SK-N-DZ (cell line): Measurements from ENCODE around the gene RTL1.

ENCODE experiments used
- DNase-seq: peaks from one replicate; pipeline ENCODE4 v3.0.0-alpha.2; 2015; ENCODE audit warnings: low spot score
- small RNA-seq, 2 experiments: library from RNA; depleted of rRNA; stranded (forward); fragments of <200 nt; gene quantifications; one replicate each; pipeline ENCODE3, GENCODE V24; 2014

Gene RTL1

DNA sequence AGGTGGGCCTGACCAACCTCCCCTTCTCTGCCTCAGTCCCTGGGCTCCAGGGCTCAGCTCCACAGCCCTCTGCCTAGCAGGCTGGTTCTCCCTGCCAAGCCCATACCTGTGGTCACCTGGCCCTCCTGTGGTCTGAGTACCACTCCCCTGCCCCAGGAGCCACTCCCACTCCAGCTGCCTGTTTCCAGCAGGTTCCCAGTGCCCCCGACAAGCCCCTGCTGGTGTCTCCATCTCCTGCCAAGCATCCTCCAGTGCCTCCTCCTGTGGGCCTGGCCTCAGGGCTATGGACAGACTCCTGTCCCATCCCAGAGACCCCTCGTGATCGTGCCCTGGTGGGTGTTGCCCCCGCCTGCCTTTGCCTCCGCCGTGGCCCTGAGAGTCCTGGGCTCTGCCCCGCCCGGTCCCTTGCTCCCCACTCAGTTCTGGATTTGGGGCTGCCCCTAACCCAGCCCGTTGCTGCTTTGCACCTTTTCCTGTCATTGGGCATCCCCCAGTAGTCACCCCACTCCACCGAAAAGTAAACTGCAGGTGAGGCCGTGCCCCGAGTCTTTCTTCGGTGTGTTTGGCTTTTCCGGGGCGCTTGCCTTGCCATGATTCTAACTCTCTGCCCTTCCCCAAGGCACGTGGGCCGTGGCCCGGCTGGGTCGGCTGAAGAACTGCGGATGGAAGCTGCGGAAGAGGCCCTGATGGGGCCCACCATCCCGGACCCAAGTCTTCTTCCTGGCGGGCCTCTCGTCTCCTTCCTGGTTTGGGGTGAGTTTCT, 67.8 kb downstream of the RTL1 start:
- no peak for DNase-seq

- no peak for DNase-seq
These were observed 68.6 kb downstream of the RTL1 start for GRCh38 chr14:100834794-100835547.

DNA sequence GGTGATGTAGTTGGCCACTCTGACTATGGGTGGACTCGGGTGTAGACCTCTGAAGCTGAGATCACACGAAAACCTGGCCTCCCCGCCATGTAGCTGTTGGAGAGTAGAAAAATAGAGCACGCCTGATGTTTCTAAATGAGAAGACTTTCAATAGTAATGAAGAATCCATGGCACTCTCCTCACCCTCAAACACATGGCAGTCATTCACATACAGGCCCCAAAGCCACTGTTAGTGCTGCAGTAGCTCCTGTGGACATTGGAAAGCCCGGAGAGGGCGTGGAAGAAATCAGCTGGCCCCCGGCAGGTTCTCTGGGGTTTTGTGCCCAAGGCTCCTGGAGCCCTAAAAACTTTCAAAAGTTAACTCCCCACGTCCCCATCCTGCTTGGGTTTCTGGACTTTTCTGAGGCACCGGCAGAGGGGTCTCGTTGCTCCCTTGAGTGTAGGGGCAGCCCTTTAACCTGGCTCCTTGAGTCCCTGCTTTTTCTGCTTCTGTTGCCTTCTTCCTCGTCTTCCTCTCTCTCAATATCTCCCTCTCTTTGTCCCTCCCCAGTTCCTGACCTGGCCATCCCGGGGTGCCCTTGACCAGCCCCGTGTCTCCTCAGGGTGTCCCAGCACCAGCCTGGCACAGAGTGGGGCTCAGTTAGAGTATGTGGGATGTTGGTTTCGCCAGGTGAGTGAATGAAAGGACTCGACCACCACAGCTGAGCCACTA, 69.3 kb downstream of the RTL1 start:
- DNase-seq: no peak

DNA sequence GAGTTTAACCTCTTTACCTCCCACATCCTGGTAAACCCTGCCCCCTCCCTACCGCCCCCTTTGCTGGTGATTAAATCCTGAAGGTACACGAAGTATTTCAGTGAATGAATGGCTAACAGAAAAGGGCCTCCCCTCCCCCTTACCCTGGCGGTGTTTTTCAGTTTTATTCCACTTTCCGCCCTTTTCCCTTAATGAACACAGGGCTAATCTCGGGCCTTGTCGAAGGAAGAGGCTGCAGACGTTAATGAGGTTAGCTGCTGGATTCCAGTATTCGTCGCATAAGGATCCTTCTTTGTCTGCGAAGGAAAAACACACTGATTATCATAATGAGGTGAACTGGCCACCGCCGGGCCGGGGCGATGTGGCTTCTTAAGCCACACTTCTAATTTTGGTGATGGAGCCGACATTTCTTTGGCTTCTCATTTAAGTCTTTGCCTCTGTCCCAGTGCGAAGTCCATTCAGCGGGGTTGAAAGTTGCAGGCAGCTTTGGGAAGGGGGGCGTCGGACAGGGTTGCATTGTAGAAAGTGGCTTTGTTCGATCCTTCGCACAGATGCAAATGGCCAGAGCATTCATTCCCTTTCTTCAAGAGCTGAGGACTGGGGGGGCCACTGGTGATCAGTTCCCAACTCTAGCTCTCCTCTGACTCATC, 71.1 kb downstream of the RTL1 start:
- no peak for DNase-seq

DNA sequence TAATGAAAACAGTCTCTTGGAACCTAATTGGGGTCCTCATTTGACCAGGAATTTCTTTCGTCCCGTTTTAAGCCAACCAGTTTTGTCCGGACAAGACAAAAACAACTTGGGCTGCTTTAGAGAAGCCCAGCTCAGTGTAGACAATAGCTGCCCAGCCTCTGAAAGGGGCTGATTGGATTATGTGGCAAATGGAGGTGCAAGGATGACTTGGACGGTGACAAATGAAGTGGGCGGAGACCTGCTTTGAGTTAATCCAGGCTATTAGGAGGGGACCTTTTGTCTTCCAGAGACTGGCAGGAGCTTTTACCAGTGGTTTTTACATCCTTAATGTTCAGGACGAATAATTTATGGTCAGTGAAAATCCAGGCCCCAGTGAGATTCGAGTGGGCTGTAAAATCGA, 72.8 kb downstream of the RTL1 start:
- no peak for DNase-seq

Small RNA genes lying within 50 kb of the gene (small RNA-seq; reads per million reads assigned to genes)
- 0 reads per million in 2 experiments for gene MIR127
- gene MIR136: 0 reads per million in 2 experiments
- 0.16 to 2.5 reads per million in 2 experiments for gene MIR337
- gene MIR370: 4.7 to 30.4 reads per million in 2 experiments
- gene MIR431: 0 reads per million in 2 experiments
- gene MIR432: 0 reads per million in 2 experiments
- 0 reads per million in 2 experiments for gene MIR433
- gene MIR493: 4.4 to 70.6 reads per million in 2 experiments
- gene RF02145: 0 reads per million in 2 experiments
- gene SNORD112: 0.04 to 0.66 reads per million in 2 experiments
- gene SNORD113-1: 0 reads per million in 2 experiments
- 0 reads per million in 2 experiments for gene SNORD113-2
- 1.5 to 19.4 reads per million in 2 experiments for gene SNORD113-3
- gene SNORD113-4: 1.1 to 16.0 reads per million in 2 experiments
- 20.8 to 210 reads per million in 2 experiments for gene SNORD113-5
- gene SNORD113-6: 8.6 to 219 reads per million in 2 experiments
- gene SNORD113-7: 25.0 to 295 reads per million in 2 experiments
- 27.1 to 435 reads per million in 2 experiments for gene SNORD113-8
- 4.7 to 55.7 reads per million in 2 experiments for gene SNORD113-9
- 8.6 to 506 reads per million in 2 experiments for gene SNORD114-1
- 0 to 0.34 reads per million in 2 experiments for gene SNORD114-2
- 13.0 to 402 reads per million in 2 experiments for gene SNORD114-3
